ENCODE results near the gene CLSTN3. TPM values are rescaled to one million over a fixed set of nuclear protein-coding genes. Genes with fewer than 3 reads are reported as not detected.

Gene CLSTN3
- total and polyA plus RNA-seq, 12 donors, result 3.7 to 16.8 (median 6.0) TPM

GRCh38 chr12:7109572-7109920, 20.6 kb upstream of the CLSTN3 start:
- intact Hi-C loops (cut with DNase I), result loop anchor here in 6 of 10 donors (1.0 to 10.0 kb wide), 5 partner anchors 47 to 165 kb away; partner anchors contain the start of genes C1S (in 5 of the 6), C12orf57 (in 1 of the 6) and RNU7-1 (in 1 of the 6)
- Histone ChIP-seq H3K9me3 (peaks cover 0 to 13% (median 3%) of the 10 kb centered on the region in 11 donors), H3K36me3 (peaks cover 0 to 16% (median 0%) of the 10 kb centered on the region in 9 donors), H3K27ac (peak overlapping the region in 9 of 10 donors; percentile 85 to 98 (median 89)), H3K27me3 (no peaks in the 10 kb centered on the region), H3K4me1 (peaks cover 0 to 44% (median 14%) of the 10 kb centered on the region in 9 donors), H3K4me3 (peak overlapping the region in 7 of 10 donors; percentile 41 to 70 (median 63))
- WGBS, 2 donors, result 64% methylated on average over 5 of the region's 5 CpGs
- no peak for ATAC-seq
- TF ChIP-seq CTCF (IDR thresholded peaks at IDR 0.05), result no peak
- no peak for DNase-seq

DNA sequence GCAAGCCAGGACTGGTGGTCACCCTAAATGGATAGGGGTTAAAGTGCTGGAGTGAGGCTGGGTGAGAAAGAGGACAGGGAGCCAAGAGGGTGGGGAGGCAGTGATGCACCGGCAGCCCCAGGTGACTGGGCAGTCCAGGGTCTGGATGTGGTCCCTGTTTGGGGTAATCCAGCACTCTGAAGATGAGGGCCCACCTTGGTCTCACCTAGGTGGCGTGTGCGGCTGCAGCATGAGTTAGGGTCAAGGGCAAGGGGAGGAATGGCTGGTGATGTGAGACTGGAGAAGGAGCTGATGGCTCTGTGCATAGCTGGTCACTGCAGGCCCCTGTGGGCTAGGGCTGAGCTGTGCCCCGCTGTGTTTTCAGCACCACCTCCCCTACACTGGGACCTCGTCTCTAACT, 19.5 kb upstream of the CLSTN3 start:
- DNase-seq, result no peak
- no peaks in the 10 kb centered on the region for H3K27me3 ChIP-seq
- H3K9me3 ChIP-seq, result peaks cover 0 to 11% (median 3%) of the 10 kb centered on the region in 11 donors
- H3K36me3 ChIP-seq, result peaks cover 0 to 22% (median 0%) of the 10 kb centered on the region in 9 donors
- WGBS, 2 donors, result 96% methylated on average over 5 of the region's 5 CpGs
- H3K4me1 ChIP-seq, result peaks cover 0 to 44% (median 14%) of the 10 kb centered on the region in 9 donors
- intact Hi-C loops (cut with DNase I), result loop anchor here in 4 of 10 donors (5.0 to 10.0 kb wide), 3 partner anchors 156 to 166 kb away; partner anchors contain the start of genes C12orf57 (in 1 of the 4), PTPN6 (in 1 of the 4) and RNU7-1 (in 1 of the 4)
- no peak for ATAC-seq
- no peak overlapping the region for H3K4me3 ChIP-seq
- no peak for TF ChIP-seq CTCF (IDR thresholded peaks at IDR 0.05)
- H3K27ac ChIP-seq, result no peak overlapping the region

- ATAC-seq (no peak), DNase-seq (no peak)
- Histone ChIP-seq H3K4me3 (no peak overlapping the region), H3K4me1 (peaks cover 0 to 39% (median 14%) of the 10 kb centered on the region in 9 donors), H3K36me3 (peaks cover 0 to 27% (median 0%) of the 10 kb centered on the region in 9 donors), H3K9me3 (no peaks in the 10 kb centered on the region), H3K27ac (peak overlapping the region in 1 of 10 donors; percentile 36), H3K27me3 (no peaks in the 10 kb centered on the region)
- 80% methylated on average over 4 of the region's 4 CpGs for WGBS, 2 donors
- no peak for TF ChIP-seq CTCF (IDR thresholded peaks at IDR 0.05)
- intact Hi-C loops (cut with DNase I), result loop anchor here in 5 of 10 donors (2.0 to 10.0 kb wide), 4 partner anchors 51 to 167 kb away; partner anchors contain the start of genes C12orf57 (in 1 of the 5), C1S (in 1 of the 5), PTPN6 (in 1 of the 5) and RNU7-1 (in 1 of the 5)
Observed at GRCh38 chr12:7112041-7112440, 18.1 kb upstream of the CLSTN3 start.

DNA sequence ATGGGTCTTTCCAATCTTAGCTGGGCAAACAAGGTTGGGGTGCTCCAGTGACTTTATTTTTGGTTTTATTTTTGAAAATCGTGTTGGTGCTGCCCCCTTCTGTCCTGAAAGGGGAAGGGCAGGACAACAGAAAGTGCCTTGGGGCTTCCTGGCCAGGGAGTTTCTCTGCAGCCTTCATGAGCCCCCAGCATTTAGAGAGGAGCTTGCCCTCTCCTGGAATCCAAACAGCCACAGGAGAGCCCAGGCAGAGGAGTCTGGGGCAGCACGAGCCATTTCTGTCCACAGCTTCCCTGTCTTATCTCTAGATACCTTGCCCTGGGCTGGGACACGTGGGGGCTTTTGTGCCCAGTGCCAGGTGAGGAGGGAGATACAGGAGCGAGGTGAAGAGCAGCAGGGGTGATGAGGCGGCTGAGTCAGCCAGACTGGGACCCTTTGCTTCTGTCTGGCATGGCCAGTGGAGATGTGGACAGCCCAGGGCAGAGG, 16.7 kb upstream of the CLSTN3 start:
- WGBS, 2 donors, result 24 to 33% methylated on average over 5 of the region's 5 CpGs
- Histone ChIP-seq H3K27ac (peak overlapping the region in 1 of 10 donors; percentile 36), H3K27me3 (no peaks in the 10 kb centered on the region), H3K9me3 (no peaks in the 10 kb centered on the region), H3K36me3 (peaks cover 0 to 40% (median 0%) of the 10 kb centered on the region in 9 donors), H3K4me1 (peaks cover 0 to 26% (median 9%) of the 10 kb centered on the region in 9 donors), H3K4me3 (no peak overlapping the region)
- DNase-seq (no peak), ATAC-seq (no peak)
- intact Hi-C loops (cut with DNase I), result loop anchor here in 5 of 10 donors (2.0 to 10.0 kb wide), 4 partner anchors 53 to 169 kb away; partner anchors contain the start of genes C12orf57 (in 1 of the 5), C1S (in 1 of the 5), PTPN6 (in 1 of the 5) and RNU7-1 (in 1 of the 5)
- peak; percentile 72 to 93 (median 86) for TF ChIP-seq CTCF (IDR thresholded peaks at IDR 0.05)

Measured in heart right ventricle (tissue), 16 donors.